ENCODE results near the gene AUTS2. TPM values are rescaled to one million over a fixed set of nuclear protein-coding genes. Genes with fewer than 3 reads are reported as not detected.

The AUTS2 gene
- total RNA-seq, 5 donors from 2014 or later (not counting 1 experiment from before 2014, with no cell fraction given): 10.6 to 66.2 (median 37.6) TPM

- Mint-ChIP-seq H3K36me3 (no peaks in the 10 kb centered on the region), H3K4me3 (no peak overlapping the region), H3K4me1 (peaks cover 0 to 9% (median 0%) of the 10 kb centered on the region in 3 donors), H3K27me3 (no peaks in the 10 kb centered on the region), H3K9me3 (peaks cover 0 to 3% (median 0%) of the 10 kb centered on the region in 3 donors), H3K27ac (no peak overlapping the region)
- H3K27me3 ChIP-seq (replicated peaks in 1 of 2; ENCODE audit: control insufficient read depth in 2 of 2, extremely low read depth in 1 of 2, insufficient read depth in 2 of 2, low read length in 1 of 2): no peaks in the 10 kb centered on the region
- H3K4me3 ChIP-seq (ENCODE audit: control insufficient read depth in 1 of 2, extremely low read depth in 1 of 2, low read length in 1 of 2): no peak overlapping the region
- ChIA-PET CTCF (no interaction called here), POLR2A (no interaction called here)
- H3K9me3 ChIP-seq: no peaks in the 10 kb centered on the region
- H3K4me1 ChIP-seq (ENCODE audit: control insufficient read depth in 1 of 2, extremely low read depth in 1 of 2, insufficient read depth in 2 of 2, low read length in 2 of 2): no peaks in the 10 kb centered on the region
- H3K36me3 ChIP-seq (ENCODE audit: control insufficient read depth in 2 of 2, extremely low read depth in 1 of 2, insufficient read depth in 1 of 2, low read length in 1 of 2): no peaks in the 10 kb centered on the region
- DNase-seq (no peak), ATAC-seq (replicated peaks in 1 of 4) (no peak)
- H3K27ac ChIP-seq (ENCODE audit: low read length): no peak overlapping the region
- no CpG with 5 or more reads among the region's 3 CpGs for WGBS (ENCODE audit: insufficient coverage)
Measured at GRCh38 chr7:70217571-70217970, 619.3 kb downstream of the AUTS2 start.

GRCh38 chr7:70218006-70218405, 619.7 kb downstream of the AUTS2 start:
- H3K27me3 ChIP-seq (replicated peaks in 1 of 2; ENCODE audit: control insufficient read depth in 2 of 2, extremely low read depth in 1 of 2, insufficient read depth in 2 of 2, low read length in 1 of 2): no peaks in the 10 kb centered on the region
- H3K4me1 Mint-ChIP-seq: peaks cover 0 to 9% (median 0%) of the 10 kb centered on the region in 3 donors
- 92% methylated on average over 2 of the region's 3 CpGs for WGBS (ENCODE audit: insufficient coverage)
- ChIA-PET CTCF (no interaction called here), POLR2A (no interaction called here)
- H3K9me3 ChIP-seq: no peaks in the 10 kb centered on the region
- no peak overlapping the region for H3K4me3 Mint-ChIP-seq
- H3K36me3 ChIP-seq (ENCODE audit: control insufficient read depth in 2 of 2, extremely low read depth in 1 of 2, insufficient read depth in 1 of 2, low read length in 1 of 2): no peaks in the 10 kb centered on the region
- H3K27ac ChIP-seq (ENCODE audit: low read length): no peak overlapping the region
- no peaks in the 10 kb centered on the region for H3K36me3 Mint-ChIP-seq
- ATAC-seq (replicated peaks in 1 of 4): no peak
- no peaks in the 10 kb centered on the region for H3K4me1 ChIP-seq (ENCODE audit: control insufficient read depth in 1 of 2, extremely low read depth in 1 of 2, insufficient read depth in 2 of 2, low read length in 2 of 2)
- DNase-seq: no peak
- H3K27ac Mint-ChIP-seq: no peak overlapping the region
- H3K9me3 Mint-ChIP-seq: peaks cover 0 to 3% (median 0%) of the 10 kb centered on the region in 3 donors
- H3K4me3 ChIP-seq (ENCODE audit: control insufficient read depth in 1 of 2, extremely low read depth in 1 of 2, low read length in 1 of 2): no peak overlapping the region
- no peaks in the 10 kb centered on the region for H3K27me3 Mint-ChIP-seq

DNA sequence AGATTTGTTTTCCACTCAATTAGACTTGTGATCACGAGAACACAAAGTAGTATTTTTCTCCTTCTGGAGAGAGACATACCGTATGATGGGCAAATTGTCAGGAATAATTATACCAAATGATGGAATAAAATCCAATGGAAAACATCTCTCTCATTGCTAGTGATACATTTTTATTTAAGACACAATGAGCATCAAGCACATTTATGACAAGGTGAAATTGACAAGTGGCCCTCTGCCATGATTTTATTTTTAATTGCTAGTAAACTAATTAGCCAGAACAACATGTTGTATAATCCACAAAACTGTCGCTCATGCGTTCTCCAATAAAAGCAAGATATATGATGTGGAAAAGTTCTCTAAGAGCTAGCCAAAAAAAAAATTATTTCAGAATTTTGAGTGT, 620.8 kb downstream of the AUTS2 start:
- Mint-ChIP-seq H3K4me3 (no peak overlapping the region), H3K9me3 (peaks cover 0 to 3% (median 0%) of the 10 kb centered on the region in 3 donors), H3K27me3 (no peaks in the 10 kb centered on the region), H3K36me3 (no peaks in the 10 kb centered on the region), H3K4me1 (peaks cover 0 to 9% (median 0%) of the 10 kb centered on the region in 3 donors), H3K27ac (no peak overlapping the region)
- Histone ChIP-seq H3K27ac (ENCODE audit: low read length) (no peak overlapping the region), H3K4me1 (ENCODE audit: control insufficient read depth in 1 of 2, extremely low read depth in 1 of 2, insufficient read depth in 2 of 2, low read length in 2 of 2) (no peaks in the 10 kb centered on the region), H3K36me3 (ENCODE audit: control insufficient read depth in 2 of 2, extremely low read depth in 1 of 2, insufficient read depth in 1 of 2, low read length in 1 of 2) (no peaks in the 10 kb centered on the region), H3K4me3 (ENCODE audit: control insufficient read depth in 1 of 2, extremely low read depth in 1 of 2, low read length in 1 of 2) (no peak overlapping the region), H3K27me3 (replicated peaks in 1 of 2; ENCODE audit: control insufficient read depth in 2 of 2, extremely low read depth in 1 of 2, insufficient read depth in 2 of 2, low read length in 1 of 2) (no peaks in the 10 kb centered on the region), H3K9me3 (no peaks in the 10 kb centered on the region)
- ATAC-seq (replicated peaks in 1 of 4): no peak
- POLR2A ChIA-PET: no interaction called here
- WGBS (ENCODE audit: insufficient coverage): no CpG with 5 or more reads among the region's 4 CpGs
- CTCF ChIA-PET: no interaction called here
- no peak for DNase-seq

- Histone ChIP-seq H3K27ac (ENCODE audit: low read length) (no peak overlapping the region), H3K4me1 (ENCODE audit: control insufficient read depth in 1 of 2, extremely low read depth in 1 of 2, insufficient read depth in 2 of 2, low read length in 2 of 2) (no peaks in the 10 kb centered on the region), H3K36me3 (ENCODE audit: control insufficient read depth in 2 of 2, extremely low read depth in 1 of 2, insufficient read depth in 1 of 2, low read length in 1 of 2) (no peaks in the 10 kb centered on the region), H3K4me3 (ENCODE audit: control insufficient read depth in 1 of 2, extremely low read depth in 1 of 2, low read length in 1 of 2) (no peak overlapping the region), H3K9me3 (no peaks in the 10 kb centered on the region), H3K27me3 (replicated peaks in 1 of 2; ENCODE audit: control insufficient read depth in 2 of 2, extremely low read depth in 1 of 2, insufficient read depth in 2 of 2, low read length in 1 of 2) (no peaks in the 10 kb centered on the region)
- CTCF ChIA-PET: no interaction called here
- no peaks in the 10 kb centered on the region for H3K4me1 Mint-ChIP-seq
- no peak for DNase-seq
- H3K4me3 Mint-ChIP-seq: no peak overlapping the region
- ATAC-seq (replicated peaks in 1 of 4): no peak
- H3K27me3 Mint-ChIP-seq: no peaks in the 10 kb centered on the region
- H3K9me3 Mint-ChIP-seq: peaks cover 15 to 26% (median 20%) of the 10 kb centered on the region in 3 donors
- POLR2A ChIA-PET: no interaction called here
- peaks cover 5% of the 10 kb centered on the region for H3K36me3 Mint-ChIP-seq
- H3K27ac Mint-ChIP-seq: no peak overlapping the region
Measured at GRCh38 chr7:70229242-70229641, 631.0 kb downstream of the AUTS2 start.

DNA sequence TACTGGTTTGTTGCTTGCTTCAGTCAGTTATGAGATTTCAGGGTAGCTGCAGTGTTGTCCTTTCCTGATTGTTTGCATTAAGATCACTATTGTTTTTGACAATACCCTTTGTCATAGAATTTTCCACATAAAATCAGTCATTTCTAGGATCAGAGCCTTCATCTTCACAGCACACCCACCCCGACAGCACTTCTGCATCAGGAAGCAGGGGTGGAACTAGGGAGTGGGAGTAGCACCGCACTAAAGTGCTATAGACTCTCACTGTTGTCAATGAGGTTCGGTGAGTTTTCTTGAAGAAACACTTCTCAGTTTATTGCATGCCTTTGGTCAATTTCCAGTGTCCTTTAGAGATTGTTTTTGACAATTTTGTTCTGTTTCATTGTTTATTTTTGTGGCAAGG, 632.5 kb downstream of the AUTS2 start:
- ChIA-PET POLR2A (no interaction called here), CTCF (no interaction called here)
- 100% methylated on average over 2 of the region's 3 CpGs for whole genome bisulfite sequencing (ENCODE audit: insufficient coverage)
- DNase-seq: no peak
- Mint-ChIP-seq H3K9me3 (peaks cover 15 to 26% (median 20%) of the 10 kb centered on the region in 3 donors), H3K36me3 (peaks cover 5% of the 10 kb centered on the region), H3K27ac (no peak overlapping the region), H3K27me3 (no peaks in the 10 kb centered on the region), H3K4me3 (no peak overlapping the region), H3K4me1 (no peaks in the 10 kb centered on the region)
- Histone ChIP-seq H3K4me3 (ENCODE audit: control insufficient read depth in 1 of 2, extremely low read depth in 1 of 2, low read length in 1 of 2) (no peak overlapping the region), H3K4me1 (ENCODE audit: control insufficient read depth in 1 of 2, extremely low read depth in 1 of 2, insufficient read depth in 2 of 2, low read length in 2 of 2) (no peaks in the 10 kb centered on the region), H3K27me3 (replicated peaks in 1 of 2; ENCODE audit: control insufficient read depth in 2 of 2, extremely low read depth in 1 of 2, insufficient read depth in 2 of 2, low read length in 1 of 2) (no peaks in the 10 kb centered on the region), H3K9me3 (no peaks in the 10 kb centered on the region), H3K27ac (ENCODE audit: low read length) (no peak overlapping the region), H3K36me3 (ENCODE audit: control insufficient read depth in 2 of 2, extremely low read depth in 1 of 2, insufficient read depth in 1 of 2, low read length in 1 of 2) (no peaks in the 10 kb centered on the region)
- ATAC-seq (replicated peaks in 1 of 4): no peak

GRCh38 chr7:70233776-70234175, 635.5 kb downstream of the AUTS2 start:
- Histone ChIP-seq H3K9me3 (no peaks in the 10 kb centered on the region), H3K36me3 (ENCODE audit: control insufficient read depth in 2 of 2, extremely low read depth in 1 of 2, insufficient read depth in 1 of 2, low read length in 1 of 2) (no peaks in the 10 kb centered on the region), H3K4me3 (ENCODE audit: control insufficient read depth in 1 of 2, extremely low read depth in 1 of 2, low read length in 1 of 2) (no peak overlapping the region), H3K27me3 (replicated peaks in 1 of 2; ENCODE audit: control insufficient read depth in 2 of 2, extremely low read depth in 1 of 2, insufficient read depth in 2 of 2, low read length in 1 of 2) (no peaks in the 10 kb centered on the region), H3K4me1 (ENCODE audit: control insufficient read depth in 1 of 2, extremely low read depth in 1 of 2, insufficient read depth in 2 of 2, low read length in 2 of 2) (no peaks in the 10 kb centered on the region), H3K27ac (ENCODE audit: low read length) (no peak overlapping the region)
- no peak for ATAC-seq (replicated peaks in 1 of 4)
- Mint-ChIP-seq H3K4me1 (peaks cover 0 to 2% (median 0%) of the 10 kb centered on the region in 3 donors), H3K36me3 (peaks cover 5% of the 10 kb centered on the region), H3K27ac (no peak overlapping the region), H3K4me3 (no peak overlapping the region), H3K9me3 (peaks cover 13 to 21% (median 15%) of the 10 kb centered on the region in 3 donors), H3K27me3 (no peaks in the 10 kb centered on the region)
- ChIA-PET POLR2A (no interaction called here), CTCF (interaction anchor here in 1 of 2 donors (0.5 kb wide), 1 partner anchor 134 kb away, joined by 4 read pairs; no protein-coding TSS in a partner anchor)
- 93% methylated on average over 4 of the region's 5 CpGs for WGBS (ENCODE audit: insufficient coverage)
- no peak for DNase-seq

DNA sequence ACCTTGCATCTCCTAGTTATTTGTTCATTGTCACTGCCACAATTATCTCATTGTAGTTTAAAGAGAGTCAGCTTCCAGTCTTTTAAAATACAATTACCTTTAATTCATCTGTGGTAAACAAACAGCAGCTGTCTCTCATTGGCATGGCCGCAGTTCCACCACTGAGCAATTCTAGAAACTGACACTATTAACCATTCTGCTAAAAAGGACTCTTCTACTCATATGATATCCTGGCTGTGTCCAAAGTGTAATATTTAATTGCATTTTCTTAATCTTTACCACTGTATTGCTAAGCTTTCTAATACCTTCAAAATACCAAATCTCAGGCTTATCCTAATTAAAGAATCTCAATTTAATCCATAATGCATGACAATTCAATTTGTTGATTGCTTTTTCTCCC, 639.0 kb downstream of the AUTS2 start:
- no peaks in the 10 kb centered on the region for H3K9me3 ChIP-seq
- no peaks in the 10 kb centered on the region for H3K4me1 ChIP-seq (ENCODE audit: control insufficient read depth in 1 of 2, extremely low read depth in 1 of 2, insufficient read depth in 2 of 2, low read length in 2 of 2)
- ATAC-seq (replicated peaks in 1 of 4) (no peak), DNase-seq (no peak)
- peaks cover 0 to 2% (median 0%) of the 10 kb centered on the region in 3 donors for H3K4me1 Mint-ChIP-seq
- no peaks in the 10 kb centered on the region for H3K36me3 Mint-ChIP-seq
- H3K4me3 Mint-ChIP-seq: no peak overlapping the region
- H3K9me3 Mint-ChIP-seq: no peaks in the 10 kb centered on the region
- no peaks in the 10 kb centered on the region for H3K27me3 Mint-ChIP-seq
- ChIA-PET CTCF (no interaction called here), POLR2A (no interaction called here)
- H3K4me3 ChIP-seq (ENCODE audit: control insufficient read depth in 1 of 2, extremely low read depth in 1 of 2, low read length in 1 of 2): no peak overlapping the region
- no peak overlapping the region for H3K27ac Mint-ChIP-seq
- H3K36me3 ChIP-seq (ENCODE audit: control insufficient read depth in 2 of 2, extremely low read depth in 1 of 2, insufficient read depth in 1 of 2, low read length in 1 of 2): no peaks in the 10 kb centered on the region
- WGBS (ENCODE audit: insufficient coverage): no CpG with 5 or more reads among the region's 1 CpG
- H3K27me3 ChIP-seq (replicated peaks in 1 of 2; ENCODE audit: control insufficient read depth in 2 of 2, extremely low read depth in 1 of 2, insufficient read depth in 2 of 2, low read length in 1 of 2): no peaks in the 10 kb centered on the region
- no peak overlapping the region for H3K27ac ChIP-seq (ENCODE audit: low read length)

Data from T-cell (primary cell).